Omental fat pad (tissue), 4 donors: ENCODE data around the gene SCN4B. TPM values are rescaled to one million over a fixed set of nuclear protein-coding genes. Genes with fewer than 3 reads are reported as not detected.

Experiments
- ATAC-seq: fragments of 150-250 bp; one replicate; pipeline ENCODE4 v1.9.1; 2016; ENCODE audit warnings: mild to moderate bottlenecking, moderate library complexity; ENCODE audit not compliant: low FRiP score
- DNase-seq: peaks from one replicate; pipeline ENCODE4 v3.0.0-alpha.2; 2019; ENCODE audit warnings: low spot score
- total RNA-seq, 4 donors: library from RNA; depleted of rRNA; stranded (reverse); fragments of >200 nt; gene quantifications; one replicate each; pipeline ENCODE4 v1.1.0, GENCODE V29; 2016
- TF ChIP-seq, protein P1 (sequence below), 3 donors: fragments of 450-650 bp; IDR thresholded peaks; one replicate each; pipeline ENCODE4 v1.5.1; 2016 to 2017; ENCODE audit warnings: antibody characterized with exemption in 3 of 3, mild to moderate bottlenecking in 3 of 3, moderate library complexity in 2 of 3

SCN4B gene
- total RNA-seq, 4 donors from 2014 or later: 1.1 to 10.2 (median 2.0) TPM

DNA sequence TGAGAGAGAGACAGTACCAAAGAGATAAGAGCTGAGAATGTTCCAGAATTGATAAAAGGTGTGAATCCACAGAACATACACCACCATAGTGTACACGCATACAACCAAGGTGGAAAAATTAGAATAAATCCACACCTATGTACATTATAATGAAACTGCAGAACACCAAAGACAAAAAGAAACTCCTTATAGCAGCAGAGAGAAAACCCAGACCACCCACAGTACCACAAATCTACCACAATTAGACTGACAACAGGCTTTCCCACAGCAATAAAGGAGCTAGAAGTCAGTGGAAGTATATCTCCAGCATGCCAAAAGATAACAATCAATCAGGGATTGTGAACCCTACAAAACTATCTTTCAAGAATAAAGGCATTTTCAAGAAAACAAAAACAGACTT, 31.8 kb downstream of the SCN4B start:
- TF ChIP-seq, protein P1, sequence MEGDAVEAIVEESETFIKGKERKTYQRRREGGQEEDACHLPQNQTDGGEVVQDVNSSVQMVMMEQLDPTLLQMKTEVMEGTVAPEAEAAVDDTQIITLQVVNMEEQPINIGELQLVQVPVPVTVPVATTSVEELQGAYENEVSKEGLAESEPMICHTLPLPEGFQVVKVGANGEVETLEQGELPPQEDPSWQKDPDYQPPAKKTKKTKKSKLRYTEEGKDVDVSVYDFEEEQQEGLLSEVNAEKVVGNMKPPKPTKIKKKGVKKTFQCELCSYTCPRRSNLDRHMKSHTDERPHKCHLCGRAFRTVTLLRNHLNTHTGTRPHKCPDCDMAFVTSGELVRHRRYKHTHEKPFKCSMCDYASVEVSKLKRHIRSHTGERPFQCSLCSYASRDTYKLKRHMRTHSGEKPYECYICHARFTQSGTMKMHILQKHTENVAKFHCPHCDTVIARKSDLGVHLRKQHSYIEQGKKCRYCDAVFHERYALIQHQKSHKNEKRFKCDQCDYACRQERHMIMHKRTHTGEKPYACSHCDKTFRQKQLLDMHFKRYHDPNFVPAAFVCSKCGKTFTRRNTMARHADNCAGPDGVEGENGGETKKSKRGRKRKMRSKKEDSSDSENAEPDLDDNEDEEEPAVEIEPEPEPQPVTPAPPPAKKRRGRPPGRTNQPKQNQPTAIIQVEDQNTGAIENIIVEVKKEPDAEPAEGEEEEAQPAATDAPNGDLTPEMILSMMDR (IDR thresholded peaks at IDR 0.05): no peak
- ATAC-seq: no peak
- DNase-seq: no peak

DNA sequence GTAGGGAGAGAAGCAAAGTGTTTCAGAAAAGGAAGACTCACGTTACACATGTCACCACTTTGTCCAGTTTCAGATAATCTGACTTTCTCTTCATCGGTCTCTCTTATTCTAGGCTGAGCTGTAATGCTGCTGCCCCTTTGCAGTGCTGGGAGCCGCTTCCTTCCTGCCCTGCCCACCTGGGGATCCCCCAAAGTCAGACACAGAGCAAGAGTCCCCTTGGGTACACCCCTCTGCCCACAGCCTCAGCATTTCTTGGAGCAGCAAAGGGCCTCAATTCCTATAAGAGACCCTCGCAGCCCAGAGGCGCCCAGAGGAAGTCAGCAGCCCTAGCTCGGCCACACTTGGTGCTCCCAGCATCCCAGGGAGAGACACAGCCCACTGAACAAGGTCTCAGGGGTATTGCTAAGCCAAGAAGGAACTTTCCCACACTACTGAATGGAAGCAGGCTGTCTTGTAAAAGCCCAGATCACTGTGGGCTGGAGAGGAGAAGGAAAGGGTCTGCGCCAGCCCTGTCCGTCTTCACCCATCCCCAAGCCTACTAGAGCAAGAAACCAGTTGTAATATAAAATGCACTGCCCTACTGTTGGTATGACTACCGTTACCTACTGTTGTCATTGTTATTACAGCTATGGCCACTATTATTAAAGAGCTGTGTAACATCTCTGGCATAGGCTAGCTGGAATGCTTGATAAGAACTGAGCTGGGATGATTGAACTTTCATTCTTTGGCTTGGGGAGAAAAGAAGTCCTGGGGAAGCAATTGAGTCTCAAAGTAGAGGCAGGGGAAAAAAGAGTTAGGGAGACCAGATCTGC, 34.6 kb downstream of the SCN4B start:
- DNase-seq (no peak), ATAC-seq (no peak)
- TF ChIP-seq, protein P1 (IDR thresholded peaks at IDR 0.05): no peak

DNA sequence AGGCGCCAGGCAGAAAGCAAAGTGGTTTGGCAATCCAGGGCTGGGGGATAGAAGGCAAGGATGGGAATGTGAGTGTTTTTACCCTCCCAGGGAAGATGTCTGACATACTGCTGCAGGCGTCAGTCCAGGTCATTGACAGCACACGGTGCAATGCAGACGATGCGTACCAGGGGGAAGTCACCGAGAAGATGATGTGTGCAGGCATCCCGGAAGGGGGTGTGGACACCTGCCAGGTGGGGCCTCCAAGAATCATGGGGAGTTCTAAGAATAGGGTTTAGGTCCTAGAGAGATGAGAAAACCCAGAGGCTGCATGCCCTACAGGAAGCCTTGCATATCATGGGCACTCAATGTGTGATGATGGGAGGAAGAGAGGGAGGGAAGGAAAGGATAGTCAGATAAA, 37.6 kb downstream of the SCN4B start:
- DNase-seq (no peak), ATAC-seq (no peak)
- TF ChIP-seq, protein P1 (IDR thresholded peaks at IDR 0.05): no peak

DNA sequence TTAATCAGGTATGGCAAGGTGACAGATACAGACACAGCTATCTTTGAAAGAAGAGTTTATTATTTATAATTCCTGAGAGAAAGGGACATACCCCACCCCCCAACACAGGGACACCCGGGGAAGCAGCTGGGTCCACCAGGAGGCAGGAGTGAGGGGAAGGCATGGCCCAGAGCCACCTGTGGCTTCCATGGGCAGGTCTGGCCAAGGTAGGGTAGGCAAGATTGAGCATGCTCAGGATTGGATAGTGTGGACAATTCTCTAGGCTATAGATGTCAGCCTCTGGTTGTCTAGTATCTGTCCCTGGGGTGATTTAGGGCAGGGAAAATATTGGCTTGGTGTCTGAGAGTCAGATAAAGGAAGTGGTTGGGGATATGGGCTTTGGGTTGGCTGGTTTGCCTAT, 38.4 kb downstream of the SCN4B start:
- TF ChIP-seq, protein P1 (IDR thresholded peaks at IDR 0.05): no peak
- DNase-seq (no peak), ATAC-seq (no peak)

DNA sequence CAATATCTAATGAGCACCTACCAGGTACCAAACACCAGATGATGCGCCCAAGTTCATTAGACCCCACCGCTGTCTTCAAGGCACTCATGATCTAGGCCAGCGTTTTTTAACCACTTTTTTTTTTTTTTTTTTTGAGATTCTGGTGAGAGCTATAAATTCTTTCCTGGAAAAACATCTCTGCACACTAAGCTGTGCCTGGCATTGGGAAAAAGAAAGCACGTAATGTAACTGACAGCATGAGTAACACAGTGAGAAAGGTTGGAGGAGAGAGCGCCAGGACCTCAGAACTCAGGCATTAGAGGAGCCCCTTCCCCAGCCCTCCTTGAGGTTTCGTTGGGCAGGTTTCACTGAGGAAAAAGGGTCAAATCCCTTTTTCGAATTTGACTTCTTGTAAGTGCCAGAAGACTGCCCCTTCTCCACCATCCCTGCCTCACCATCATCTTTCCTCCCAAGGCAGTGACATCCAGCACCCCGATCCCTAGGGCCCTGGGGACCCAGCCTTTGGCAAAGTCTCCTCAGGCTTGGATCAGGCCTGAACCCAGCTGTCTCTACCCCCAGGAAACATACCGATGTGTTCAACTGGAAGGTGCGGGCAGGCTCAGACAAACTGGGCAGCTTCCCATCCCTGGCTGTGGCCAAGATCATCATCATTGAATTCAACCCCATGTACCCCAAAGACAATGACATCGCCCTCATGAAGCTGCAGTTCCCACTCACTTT, 39.8 kb downstream of the SCN4B start:
- ATAC-seq (no peak), DNase-seq (no peak)
- TF ChIP-seq, protein P1 (IDR thresholded peaks at IDR 0.05): no peak

DNA sequence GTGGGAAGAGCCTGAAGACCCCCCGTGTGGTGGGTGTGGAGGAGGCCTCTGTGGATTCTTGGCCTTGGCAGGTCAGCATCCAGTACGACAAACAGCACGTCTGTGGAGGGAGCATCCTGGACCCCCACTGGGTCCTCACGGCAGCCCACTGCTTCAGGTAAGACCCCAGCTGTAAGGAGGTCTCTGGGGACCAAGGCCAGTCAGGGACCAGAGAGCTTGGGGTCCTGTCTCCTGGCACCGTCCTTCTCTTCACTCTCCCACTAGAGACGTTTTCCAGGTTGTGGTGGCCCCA, 40.9 kb downstream of the SCN4B start:
- TF ChIP-seq, protein P1 (IDR thresholded peaks at IDR 0.05): no peak
- ATAC-seq (no peak), DNase-seq (no peak)
